Aorta (tissue), 5 donors: ENCODE measurements around the gene POMP. TPM values are rescaled to one million over a fixed set of nuclear protein-coding genes. Genes with fewer than 3 reads are reported as not detected.
"Not testable (repeated sequence)": the region's sequence is repeated elsewhere in the genome, so short reads cannot be mapped to it uniquely, and the experiment has no call there.

ENCODE experiments used
- ATAC-seq: fragments of 200-7000 bp; cut with Tn5 transposase; one replicate; pipeline ENCODE4 v1.9.1; 2022; ENCODE audit warnings: moderate library complexity; ENCODE audit not compliant: low FRiP score
- DNase-seq, 2 donors: peaks; one replicate each; pipeline ENCODE4 v3.0.0-alpha.2; 2020
- H3K27ac ChIP-seq, 2 donors: one replicate each; pipeline ENCODE4 v1.5.1; 2013; ENCODE audit warnings: low read length in 2 of 2, mild to moderate bottlenecking in 2 of 2, moderate library complexity in 2 of 2, control low read depth in 1 of 2, inconsistent platforms in 1 of 2, low read depth in 1 of 2
- H3K27me3 ChIP-seq, 2 donors: one replicate each; pipeline ENCODE4 v1.6.1; 2013; ENCODE audit warnings: control low read depth in 1 of 2, low read length in 1 of 2, mild to moderate bottlenecking in 1 of 2, moderate library complexity in 1 of 2; ENCODE audit not compliant: insufficient read depth in 2 of 2, control insufficient read depth in 1 of 2
- H3K36me3 ChIP-seq, 2 donors: one replicate each; pipeline ENCODE4 v1.6.1; 2013; ENCODE audit warnings: control low read depth in 1 of 2, low read length in 1 of 2, mild to moderate bottlenecking in 1 of 2; ENCODE audit not compliant: insufficient read depth in 2 of 2, control insufficient read depth in 1 of 2
- H3K4me1 ChIP-seq, 2 donors: one replicate each; pipeline ENCODE4 v1.6.1; 2013; ENCODE audit warnings: low read length in 2 of 2, control low read depth in 1 of 2, mild to moderate bottlenecking in 1 of 2, moderate library complexity in 1 of 2; ENCODE audit not compliant: insufficient read depth in 2 of 2, control insufficient read depth in 1 of 2
- H3K4me3 ChIP-seq, 2 donors: one replicate each; pipeline ENCODE4 v1.5.1; 2013; ENCODE audit warnings: low read length in 2 of 2, control low read depth in 1 of 2, mild to moderate bottlenecking in 1 of 2
- H3K9me3 ChIP-seq: one replicate; pipeline ENCODE4 v1.6.1; 2013; ENCODE audit warnings: mild to moderate bottlenecking, low read length; ENCODE audit not compliant: control insufficient read depth
- WGBS, 2 donors: extraction: QIAGEN DNeasy Blood & Tissue Kit; methylation state at CpG; one replicate each; pipeline ENCODE4 v1.1.7; 2013; 5-methylcytosine and 5-hydroxymethylcytosine counted together
- intact Hi-C, 2 donors: fragments of 100-400 bp; cut with DNase I; formaldehyde crosslinking; loops; one replicate each; pipeline versions ENCODE4 v1.14.2 to v1.15.0; 2022
- polyA plus RNA-seq, 2 donors: library from polyadenylated mRNA; stranded (reverse); fragments of 200-250 nt; gene quantifications; one replicate each; pipeline ENCODE4 v1.2.3, GENCODE V29; 2013
- total RNA-seq, 2 donors: library from RNA; stranded (reverse); fragmentation: NEBNext Ultra II Directional; extraction: Animal tissue kit (Norgen Biotek cat#: 25700); gene quantifications; one replicate each; pipeline ENCODE4 v1.2.1, GENCODE V29; 2021
- donor health status: healthy with polysubstance abuse.
- donor health status: Bipolar disorder and iron deficiency.
- donor health status: DM: no; HTN: no; CAD: no.
- donor health status: DM: no; HTN: no; CAD: no.
- donor health status: DM: yes; HTN: yes; CAD: no.

POMP gene
- total and polyA plus RNA-seq, 4 donors: 46.7 to 110 (median 64.4) TPM

GRCh38 chr13:28693605-28694491 lies 34.9 kb downstream of the POMP start:
- ATAC-seq, H3K4me1 ChIP-seq, DNase-seq, H3K4me3 ChIP-seq, H3K36me3 ChIP-seq, H3K9me3 ChIP-seq, H3K27me3 ChIP-seq, H3K27ac ChIP-seq, intact Hi-C loops: not testable (repeated sequence)
- 53 to 57% methylated on average over 11 of the region's 11 CpGs for WGBS, 2 donors

- Histone ChIP-seq H3K27ac (no peak overlapping the region), H3K4me3 (no peak overlapping the region), H3K36me3 (peaks cover 0 to 2% of the 10 kb centered on the region in 2 donors), H3K4me1 (no peaks in the 10 kb centered on the region), H3K9me3 (no peaks in the 10 kb centered on the region), H3K27me3 (no peaks in the 10 kb centered on the region)
- 98 to 100% methylated on average over 1 of the region's 1 CpG for WGBS, 2 donors
- intact Hi-C loops: no loop called here
- DNase-seq (no peak), ATAC-seq (no peak)
Observed at GRCh38 chr13:28697441-28697840, 38.5 kb downstream of the POMP start.

GRCh38 chr13:28699246-28699645 lies 40.3 kb downstream of the POMP start:
- DNase-seq: no peak
- no peak for ATAC-seq
- WGBS, 2 donors: 80 to 87% methylated on average over 1 of the region's 1 CpG
- intact Hi-C loops: no loop called here
- H3K36me3 ChIP-seq: peaks cover 0 to 2% of the 10 kb centered on the region in 2 donors
- H3K27ac ChIP-seq: no peak overlapping the region
- no peaks in the 10 kb centered on the region for H3K9me3 ChIP-seq
- no peaks in the 10 kb centered on the region for H3K4me1 ChIP-seq
- H3K27me3 ChIP-seq: no peaks in the 10 kb centered on the region
- H3K4me3 ChIP-seq: no peak overlapping the region

- intact Hi-C loops: no loop called here
- no peak overlapping the region for H3K27ac ChIP-seq
- ATAC-seq: no peak
Observed at GRCh38 chr13:28704282-28704681, 45.4 kb downstream of the POMP start.

GRCh38 chr13:28704919-28705318 lies 46.0 kb downstream of the POMP start:
- no peaks in the 10 kb centered on the region for H3K36me3 ChIP-seq
- ATAC-seq (no peak), DNase-seq (no peak)
- no peak overlapping the region for H3K27ac ChIP-seq
- no peaks in the 10 kb centered on the region for H3K9me3 ChIP-seq
- intact Hi-C loops: no loop called here
- no peaks in the 10 kb centered on the region for H3K27me3 ChIP-seq
- H3K4me1 ChIP-seq: no peaks in the 10 kb centered on the region
- H3K4me3 ChIP-seq: no peak overlapping the region

More at GRCh38 chr13:28704282-28704681, 45.4 kb downstream of the POMP start:
- H3K4me1 ChIP-seq: no peaks in the 10 kb centered on the region
- H3K4me3 ChIP-seq: no peak overlapping the region
- no peaks in the 10 kb centered on the region for H3K27me3 ChIP-seq
- no peak for DNase-seq
- H3K9me3 ChIP-seq: no peaks in the 10 kb centered on the region
- H3K36me3 ChIP-seq: no peaks in the 10 kb centered on the region

GRCh38 chr13:28705461-28706083 lies 46.6 kb downstream of the POMP start:
- 86 to 87% methylated on average over 5 of the region's 5 CpGs for WGBS, 2 donors
- no peak for ATAC-seq
- no peaks in the 10 kb centered on the region for H3K36me3 ChIP-seq
- intact Hi-C loops: no loop called here
- H3K9me3 ChIP-seq: no peaks in the 10 kb centered on the region
- DNase-seq: no peak
- H3K4me1 ChIP-seq: no peaks in the 10 kb centered on the region
- no peaks in the 10 kb centered on the region for H3K27me3 ChIP-seq
- no peak overlapping the region for H3K4me3 ChIP-seq
- no peak overlapping the region for H3K27ac ChIP-seq

GRCh38 chr13:28707629-28708427 lies 48.9 kb downstream of the POMP start:
- intact Hi-C loops: no loop called here
- WGBS, 2 donors: 90 to 93% methylated on average over 5 of the region's 5 CpGs
- Histone ChIP-seq H3K9me3 (no peaks in the 10 kb centered on the region), H3K36me3 (no peaks in the 10 kb centered on the region), H3K4me1 (no peaks in the 10 kb centered on the region), H3K27me3 (no peaks in the 10 kb centered on the region), H3K4me3 (no peak overlapping the region), H3K27ac (no peak overlapping the region)
- DNase-seq: no peak
- no peak for ATAC-seq

GRCh38 chr13:28710161-28710560 lies 51.2 kb downstream of the POMP start:
- H3K36me3 ChIP-seq: no peaks in the 10 kb centered on the region

More at GRCh38 chr13:28710161-28710560, 51.2 kb downstream of the POMP start:
- WGBS, 2 donors: 94% methylated on average over 4 of the region's 4 CpGs
- intact Hi-C loops: loop anchor here in 1 of 2 donors (10.0 kb wide), 1 partner anchor 85 kb away; no protein-coding TSS in a partner anchor
- Histone ChIP-seq H3K9me3 (no peaks in the 10 kb centered on the region), H3K4me1 (no peaks in the 10 kb centered on the region), H3K4me3 (no peak overlapping the region), H3K27ac (no peak overlapping the region), H3K27me3 (no peaks in the 10 kb centered on the region)
- no peak for ATAC-seq
- no peak for DNase-seq
